Stimulated activated CD8-positive, alpha-beta memory T cell treated with anti-CD3 and anti-CD28 coated beads, Interleukin-15, amount 100 ng/mL, for 4 hours (primary cell): Measurements from ENCODE around the gene ILF2.
A peak's percentile ranks its signal among the peaks of the same experiment; 100 is the strongest.
"Not testable (repeated sequence)": the region's sequence is repeated elsewhere in the genome, so short reads cannot be mapped to it uniquely, and the experiment has no call there.

ENCODE experiments used
- DNase-seq, 2 donors: peaks; one replicate each; pipeline ENCODE4 v3.0.0-alpha.2; 2020; ENCODE audit warnings: low read depth in 2 of 2

Gene ILF2

GRCh38 chr1:153649137-153649862 lies 21.5 kb downstream of the ILF2 start:
- DNase-seq = no peak

- DNase-seq = no peak
Measured at GRCh38 chr1:153648000-153648643, 22.7 kb downstream of the ILF2 start.

- no peak for DNase-seq
Measured at GRCh38 chr1:153647346-153647714, 23.5 kb downstream of the ILF2 start.

- no peak for DNase-seq
Measured at GRCh38 chr1:153646672-153647345, 24.0 kb downstream of the ILF2 start.

GRCh38 chr1:153643816-153644215 lies 27.0 kb downstream of the ILF2 start:
- DNase-seq = no peak

- DNase-seq = no peak
Measured at GRCh38 chr1:153643100-153643499, 27.7 kb downstream of the ILF2 start.

GRCh38 chr1:153642161-153642560 lies 28.6 kb downstream of the ILF2 start:
- no peak for DNase-seq

- DNase-seq = no peak
Measured at GRCh38 chr1:153640861-153641260, 29.9 kb downstream of the ILF2 start.

GRCh38 chr1:153640213-153640612 lies 30.6 kb downstream of the ILF2 start:
- not testable (repeated sequence) for DNase-seq

GRCh38 chr1:153639280-153639679 lies 31.5 kb downstream of the ILF2 start:
- no peak for DNase-seq

- no peak for DNase-seq
Measured at GRCh38 chr1:153638261-153638660, 32.5 kb downstream of the ILF2 start.

GRCh38 chr1:153636312-153636711 lies 34.5 kb downstream of the ILF2 start:
- no peak for DNase-seq

GRCh38 chr1:153635872-153636271 lies 34.9 kb downstream of the ILF2 start:
- no peak for DNase-seq

GRCh38 chr1:153633754-153634665 lies 36.8 kb downstream of the ILF2 start, which contains the start of gene CHTOP:
CHTOP (plus strand) TSS chr1:153634066; CDS start chr1:153636589, 2,523 bp downstream.
- peak; percentile 91 to 94 for DNase-seq

GRCh38 chr1:153633161-153633753 lies 37.5 kb downstream of the ILF2 start:
- DNase-seq = no peak

GRCh38 chr1:153631047-153632022 lies 39.5 kb downstream of the ILF2 start:
- DNase-seq = no peak

- no peak for DNase-seq
Measured at GRCh38 chr1:153630384-153630783, 40.4 kb downstream of the ILF2 start.

- no peak for DNase-seq
Measured at GRCh38 chr1:153629971-153630370, 40.8 kb downstream of the ILF2 start.

GRCh38 chr1:153629343-153629665 lies 41.5 kb downstream of the ILF2 start:
- no peak for DNase-seq

GRCh38 chr1:153628638-153629342 lies 42.0 kb downstream of the ILF2 start:
- no peak for DNase-seq
